PC-3 (cell line): ENCODE data around the gene ALKBH8. TPM values are rescaled to one million over a fixed set of nuclear protein-coding genes. Genes with fewer than 3 reads are reported as not detected.

ENCODE experiments used
- ATAC-seq: fragments of 200-7000 bp; cut with Tn5 transposase; 2 replicates; pipeline ENCODE4 v1.9.1; 2020; ENCODE audit warnings: mild to moderate bottlenecking, moderate library complexity
- BruUV-seq: library from RNA; stranded (reverse); fragments of 400-500 nt; replicated peaks from 2 replicates; lab custom pipeline; 2021; lab: Mats Ljungman, UMichigan
- CTCF ChIA-PET: fragments of 300-600 bp; sonication (Branson Sonifier 250); formaldehyde crosslinking; loops from one replicate; lab custom pipeline; 2022; ENCODE audit warnings: antibody characterized with exemption; lab: Charles Lee
- POLR2A ChIA-PET: fragments of 300-600 bp; sonication (Branson Sonifier 250); formaldehyde crosslinking; loops from one replicate; lab custom pipeline; 2022; ENCODE audit warnings: antibody characterized with exemption; ENCODE audit not compliant: unreplicated experiment; lab: Charles Lee
- DNase-seq: peaks from one replicate; pipeline ENCODE4 v3.0.0-alpha.2; 2015
- H2AFZ ChIP-seq: fragments of 300-600 bp; sonication (generic); 2 replicates; pipeline ENCODE4 v1.6.0; 2016; ENCODE audit warnings: antibody characterized with exemption, low read length
- H3F3A ChIP-seq: fragments of 300-600 bp; sonication (generic); one replicate; pipeline ENCODE4 v1.6.0; 2017; ENCODE audit warnings: antibody characterized with exemption, low read length, control low read depth, mild to moderate bottlenecking; ENCODE audit not compliant: unreplicated experiment
- H3K27ac ChIP-seq: fragments of 300-600 bp; sonication (generic); 2 replicates; pipeline ENCODE4 v1.5.1; 2016; ENCODE audit warnings: mild to moderate bottlenecking, low read length
- H3K27me3 ChIP-seq: fragments of 300-600 bp; sonication (generic); 2 replicates; pipeline ENCODE4 v1.6.1; 2016; ENCODE audit warnings: low read length, mixed read lengths
- H3K36me3 ChIP-seq: fragments of 300-600 bp; sonication (generic); 2 replicates; pipeline ENCODE4 v1.6.1; 2016; ENCODE audit warnings: low read depth, mixed run types, low read length, mixed read lengths
- H3K4me1 ChIP-seq: fragments of 300-600 bp; sonication (generic); 2 replicates; pipeline ENCODE4 v1.5.1; 2016; ENCODE audit warnings: low read length; ENCODE audit not compliant: insufficient read depth
- H3K4me2 ChIP-seq: fragments of 300-600 bp; sonication (generic); 2 replicates; pipeline ENCODE4 v1.6.0; 2016; ENCODE audit warnings: low read length
- H3K4me3 ChIP-seq: fragments of 300-600 bp; sonication (generic); 2 replicates; pipeline ENCODE4 v1.5.1; 2016; ENCODE audit warnings: mild to moderate bottlenecking, low read length, mixed read lengths
- H3K79me2 ChIP-seq: fragments of 300-600 bp; sonication (generic); 2 replicates; pipeline ENCODE4 v1.6.1; 2017; ENCODE audit warnings: low read length, mixed read lengths
- H3K9ac ChIP-seq: fragments of 300-600 bp; sonication (generic); 2 replicates; pipeline ENCODE4 v1.6.0; 2016; ENCODE audit warnings: mild to moderate bottlenecking, low read length
- H3K9me2 ChIP-seq: fragments of 300-600 bp; sonication (generic); replicated peaks from 2 replicates; pipeline ENCODE4 v1.6.1; 2016; ENCODE audit warnings: mixed run types, low read length, mixed read lengths
- H3K9me3 ChIP-seq: fragments of 300-600 bp; sonication (generic); 2 replicates; pipeline ENCODE4 v1.6.1; 2016; ENCODE audit warnings: low read length, mixed read lengths
- H4K20me1 ChIP-seq: fragments of 300-600 bp; sonication (generic); 2 replicates; pipeline ENCODE4 v1.6.1; 2016; ENCODE audit warnings: low read length, mixed read lengths
- EZH2 ChIP-seq: fragments of 300-600 bp; sonication (generic); IDR thresholded peaks from one replicate; pipeline ENCODE4 v1.6.1; 2017; ENCODE audit warnings: antibody characterized with exemption, mild to moderate bottlenecking, low read length; ENCODE audit not compliant: unreplicated experiment
- EZH2phosphoT487 ChIP-seq: fragments of 300-600 bp; sonication (generic); IDR thresholded peaks from 2 replicates; pipeline ENCODE4 v1.6.1; 2018; ENCODE audit warnings: mild to moderate bottlenecking, antibody characterized with exemption, low read length, borderline replicate concordance
- intact Hi-C: fragments of 100-400 bp; cut with micrococcal nuclease; formaldehyde crosslinking; loops from 2 replicates; pipeline ENCODE4 v1.9.0; 2023
- total RNA-seq: library from RNA; depleted of rRNA; stranded (reverse); fragments of >200 nt; gene quantifications from 2 replicates; pipeline ENCODE4 v1.2.3, GENCODE V29; 2014
- TF ChIP-seq, protein P1 (sequence below): fragments of 300-600 bp; sonication (generic); conservative IDR thresholded peaks from 2 replicates; pipeline ENCODE4 v1.5.1; 2017; ENCODE audit warnings: antibody characterized with exemption, low read depth, mild to moderate bottlenecking, low read length

The ALKBH8 gene
- total RNA-seq, 1 experiment from 2014 or later, result 14.3 TPM

DNA sequence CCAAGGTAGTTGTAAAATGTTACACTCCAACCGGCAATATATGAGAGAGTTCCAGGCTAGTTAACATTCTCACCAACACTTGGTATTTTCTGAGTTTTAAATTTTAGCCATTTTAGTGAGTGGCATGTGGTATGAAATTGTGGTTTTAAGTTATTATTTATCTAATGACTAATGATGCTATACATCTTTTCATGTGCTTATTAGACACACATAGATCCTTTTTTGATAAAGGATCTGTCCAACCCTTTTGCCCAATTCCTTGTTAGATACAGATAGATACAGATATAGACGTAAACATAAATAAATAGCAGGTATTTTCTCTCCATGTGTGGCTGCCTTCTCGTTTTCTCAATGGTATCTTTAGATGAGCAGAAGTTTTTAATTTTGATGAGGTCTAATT is 39.3 kb downstream of the ALKBH8 start:
- Histone ChIP-seq H3K27me3 (no peaks in the 10 kb centered on the region), H3K9me3 (no peaks in the 10 kb centered on the region), H3K9me2 (no peaks in the 10 kb centered on the region), H3K79me2 (no peaks in the 10 kb centered on the region), H3K27ac (no peak overlapping the region), H3F3A (no peaks in the 10 kb centered on the region), H4K20me1 (no peaks in the 10 kb centered on the region), H3K36me3 (peaks cover 8% of the 10 kb centered on the region; the same call in 1 of the 2 replicates), H2AFZ (no peak overlapping the region), H3K4me1 (peaks cover 13% of the 10 kb centered on the region), H3K9ac (no peak overlapping the region), H3K4me2 (no peak overlapping the region), H3K4me3 (no peak overlapping the region)
- ChIA-PET CTCF (no interaction called here), POLR2A (no interaction called here)
- TF ChIP-seq, protein P1, sequence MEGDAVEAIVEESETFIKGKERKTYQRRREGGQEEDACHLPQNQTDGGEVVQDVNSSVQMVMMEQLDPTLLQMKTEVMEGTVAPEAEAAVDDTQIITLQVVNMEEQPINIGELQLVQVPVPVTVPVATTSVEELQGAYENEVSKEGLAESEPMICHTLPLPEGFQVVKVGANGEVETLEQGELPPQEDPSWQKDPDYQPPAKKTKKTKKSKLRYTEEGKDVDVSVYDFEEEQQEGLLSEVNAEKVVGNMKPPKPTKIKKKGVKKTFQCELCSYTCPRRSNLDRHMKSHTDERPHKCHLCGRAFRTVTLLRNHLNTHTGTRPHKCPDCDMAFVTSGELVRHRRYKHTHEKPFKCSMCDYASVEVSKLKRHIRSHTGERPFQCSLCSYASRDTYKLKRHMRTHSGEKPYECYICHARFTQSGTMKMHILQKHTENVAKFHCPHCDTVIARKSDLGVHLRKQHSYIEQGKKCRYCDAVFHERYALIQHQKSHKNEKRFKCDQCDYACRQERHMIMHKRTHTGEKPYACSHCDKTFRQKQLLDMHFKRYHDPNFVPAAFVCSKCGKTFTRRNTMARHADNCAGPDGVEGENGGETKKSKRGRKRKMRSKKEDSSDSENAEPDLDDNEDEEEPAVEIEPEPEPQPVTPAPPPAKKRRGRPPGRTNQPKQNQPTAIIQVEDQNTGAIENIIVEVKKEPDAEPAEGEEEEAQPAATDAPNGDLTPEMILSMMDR, result no peak
- TF ChIP-seq EZH2 (no peak), EZH2phosphoT487 (no peak)
- peak; percentile 76 for ATAC-seq
- peak; percentile 50 for DNase-seq
- intact Hi-C loops, result loop anchor here (10.0 kb wide), 1 partner anchor 141 kb away; no protein-coding TSS in a partner anchor
- BruUV-seq, result no TSS peak

DNA sequence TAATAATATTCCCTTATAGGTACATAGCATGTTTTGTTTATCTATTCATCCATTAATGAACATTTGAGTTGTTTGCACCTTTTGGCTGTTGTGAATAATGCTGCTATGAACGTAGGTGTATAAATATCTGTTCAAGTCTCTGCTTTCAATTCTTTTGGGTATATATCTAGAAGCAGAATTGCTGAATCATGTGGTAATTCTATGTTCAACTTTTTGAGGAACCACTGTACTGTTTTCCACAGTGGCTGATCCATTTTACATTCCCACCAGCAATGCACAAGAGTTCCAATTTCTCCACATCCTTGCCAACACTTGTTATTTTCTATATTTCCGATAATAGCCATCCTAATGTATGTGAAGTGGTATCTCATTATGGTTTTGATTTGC is 56.7 kb downstream of the ALKBH8 start:
- no peak for ATAC-seq
- CTCF ChIA-PET, result no interaction called here
- Histone ChIP-seq H3K4me1 (no peaks in the 10 kb centered on the region), H3K9ac (no peak overlapping the region), H3K36me3 (0 out of 2 replicates have a peak, but pooled peaks cover 7% of the 10 kb centered on the region), H3K9me3 (no peaks in the 10 kb centered on the region), H3K4me3 (no peak overlapping the region), H3K4me2 (no peak overlapping the region), H3K9me2 (no peaks in the 10 kb centered on the region), H2AFZ (no peak overlapping the region), H3F3A (no peaks in the 10 kb centered on the region), H3K27ac (no peak overlapping the region), H3K79me2 (no peaks in the 10 kb centered on the region), H3K27me3 (no peaks in the 10 kb centered on the region), H4K20me1 (no peaks in the 10 kb centered on the region)
- TF ChIP-seq EZH2phosphoT487, result no peak
- TF ChIP-seq, protein P1, result no peak
- TF ChIP-seq EZH2, result no peak
- intact Hi-C loops, result no loop called here
- DNase-seq, result no peak
- BruUV-seq, result no TSS peak
- POLR2A ChIA-PET, result no interaction called here

DNA sequence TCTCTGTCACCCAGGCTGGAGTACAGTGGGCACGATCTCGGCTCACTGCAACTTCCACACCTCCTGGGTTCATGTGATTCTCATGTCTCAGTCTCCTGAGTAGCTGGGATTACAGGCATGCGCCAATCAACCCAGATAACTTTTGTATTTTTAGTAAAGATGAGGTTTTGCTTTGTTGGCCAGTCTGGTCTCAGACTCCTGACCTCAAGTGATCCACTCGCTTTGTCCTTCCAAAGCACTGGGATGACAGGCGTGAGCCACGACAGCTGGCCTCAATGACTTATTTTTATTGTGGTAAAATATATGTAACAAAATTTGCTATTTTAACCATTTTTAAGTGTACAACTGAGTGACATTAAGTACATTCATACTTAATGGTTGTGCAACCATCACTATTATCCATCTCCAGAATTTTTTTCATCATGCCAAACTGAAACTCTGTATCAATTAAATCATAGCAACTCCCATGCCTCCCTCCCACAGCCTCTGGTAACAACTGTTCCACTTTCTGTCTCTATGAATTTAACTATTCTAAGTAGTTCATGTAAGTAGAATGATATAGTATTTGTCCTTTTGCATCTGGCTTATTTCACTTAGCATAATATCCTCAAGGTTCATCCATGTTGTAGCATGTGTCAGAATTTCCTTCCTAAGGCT is 57.2 kb downstream of the ALKBH8 start:
- Histone ChIP-seq H3K4me2 (no peak overlapping the region), H3K79me2 (no peaks in the 10 kb centered on the region), H4K20me1 (no peaks in the 10 kb centered on the region), H3K4me3 (no peak overlapping the region), H3K9me2 (no peaks in the 10 kb centered on the region), H3F3A (no peaks in the 10 kb centered on the region), H3K4me1 (no peaks in the 10 kb centered on the region), H3K9ac (no peak overlapping the region), H3K27ac (no peak overlapping the region), H2AFZ (no peak overlapping the region), H3K9me3 (no peaks in the 10 kb centered on the region), H3K27me3 (no peaks in the 10 kb centered on the region), H3K36me3 (0 out of 2 replicates have a peak, but pooled peaks cover 7% of the 10 kb centered on the region)
- DNase-seq (no peak), ATAC-seq (no peak)
- ChIA-PET POLR2A (no interaction called here), CTCF (no interaction called here)
- TF ChIP-seq, protein P1, result no peak
- no peak for TF ChIP-seq EZH2phosphoT487
- no peak for TF ChIP-seq EZH2
- intact Hi-C loops, result no loop called here
- no TSS peak for BruUV-seq
